HuH-7 (cell line): ENCODE measurements around the gene USH2A.
"Not testable (repeated sequence)": the region's sequence is repeated elsewhere in the genome, so short reads cannot be mapped to it uniquely, and the experiment has no call there.

Experiments
- DNase-seq: peaks from one replicate; pipeline ENCODE4 v3.0.0; 2011; ENCODE audit warnings: low spot score

Gene USH2A

GRCh38 chr1:216388558-216388957, 34.7 kb downstream of the USH2A start:
- no peak for DNase-seq

- DNase-seq = no peak
These were observed 35.5 kb downstream of the USH2A start for GRCh38 chr1:216387782-216388181.

- no peak for DNase-seq
These were observed 43.8 kb downstream of the USH2A start for GRCh38 chr1:216379441-216379840.

DNA sequence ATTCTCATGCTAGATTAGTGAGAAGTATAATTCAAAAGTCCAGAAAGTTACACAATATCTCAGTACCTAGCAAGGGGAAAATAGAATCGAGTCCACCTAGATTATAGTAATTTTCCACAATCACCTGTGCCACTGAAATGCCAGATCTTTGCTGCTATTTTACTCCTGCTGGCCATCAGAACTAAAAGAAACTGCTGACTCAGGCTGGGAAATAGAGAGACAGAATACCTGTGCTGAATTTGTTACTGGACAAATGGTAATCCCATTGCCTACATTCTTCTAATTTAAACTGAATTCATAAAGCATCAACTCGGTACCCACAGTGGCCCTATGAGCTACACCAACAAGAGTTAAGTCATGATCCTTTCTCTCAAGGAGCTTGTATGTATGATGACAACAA, 55.0 kb downstream of the USH2A start:
- DNase-seq = no peak

- no peak for DNase-seq
These were observed 56.3 kb downstream of the USH2A start for GRCh38 chr1:216366979-216367378.

- no peak for DNase-seq
These were observed 66.3 kb downstream of the USH2A start for GRCh38 chr1:216356945-216357344.

GRCh38 chr1:216350186-216350585, 73.1 kb downstream of the USH2A start:
- no peak for DNase-seq

DNA sequence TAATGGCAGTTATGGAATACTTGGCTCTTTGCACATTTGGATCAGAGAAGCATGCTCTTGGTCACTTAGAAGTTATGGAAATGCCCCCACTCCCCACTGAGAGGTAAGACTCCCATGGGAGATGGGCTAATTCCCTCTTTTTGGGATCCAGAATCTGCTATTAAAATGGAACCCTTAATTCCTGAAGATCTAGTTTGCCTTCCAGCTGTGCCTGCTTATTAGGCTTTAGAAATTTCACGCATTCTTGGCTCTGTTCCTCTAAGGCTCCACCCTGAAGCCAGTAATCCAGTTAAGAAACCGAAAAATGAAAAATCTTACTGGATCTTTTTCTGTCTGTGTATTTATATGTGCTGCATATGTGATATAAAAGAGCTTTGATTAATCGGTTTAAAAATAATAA, 76.7 kb downstream of the USH2A start:
- no peak for DNase-seq

- not testable (repeated sequence) for DNase-seq
These were observed 82.7 kb downstream of the USH2A start for GRCh38 chr1:216340542-216340941.

DNA sequence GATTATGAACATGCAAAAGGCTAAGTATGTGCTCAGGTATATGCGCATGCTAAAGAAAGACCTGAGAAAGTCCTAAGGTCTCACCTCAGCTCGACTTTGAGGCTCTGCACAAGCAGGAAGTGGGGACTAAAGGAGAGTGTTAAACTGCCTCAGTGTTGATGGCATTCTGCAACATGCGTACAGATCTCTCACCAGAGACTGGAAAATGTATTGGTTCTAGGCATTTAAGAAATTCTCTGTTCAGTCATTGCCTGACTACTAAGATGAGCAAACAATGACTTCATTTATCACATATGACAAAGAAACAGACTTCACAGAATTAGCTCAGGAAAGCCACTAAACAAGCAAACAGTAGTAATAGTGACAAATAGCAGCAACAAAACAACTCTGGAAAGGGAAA, 90.8 kb downstream of the USH2A start:
- no peak for DNase-seq

GRCh38 chr1:216332003-216332402, 91.2 kb downstream of the USH2A start:
- no peak for DNase-seq

- DNase-seq = no peak
These were observed 92.0 kb downstream of the USH2A start for GRCh38 chr1:216331211-216331610.

- no peak for DNase-seq
These were observed 93.0 kb downstream of the USH2A start for GRCh38 chr1:216330262-216330661.

DNA sequence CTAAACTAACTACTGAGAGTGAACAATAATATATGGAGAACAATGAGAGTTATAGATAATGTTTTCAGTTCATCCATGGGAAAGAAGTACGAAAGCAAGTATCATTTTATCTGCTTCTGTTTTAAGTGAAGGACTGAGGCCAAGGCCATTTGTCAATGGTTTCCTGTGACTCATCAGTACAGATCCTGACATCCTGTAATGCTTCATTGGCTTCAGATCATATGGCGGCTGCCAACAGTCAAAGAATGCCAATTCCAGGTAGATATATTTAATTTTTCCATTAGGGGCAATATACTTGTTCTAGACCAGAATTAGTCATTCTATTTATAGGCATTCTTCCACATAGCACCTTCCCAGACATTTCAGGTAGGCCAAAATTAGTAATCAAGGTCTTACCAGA, 97.3 kb downstream of the USH2A start:
- DNase-seq = no peak

- DNase-seq = no peak
These were observed 97.9 kb downstream of the USH2A start for GRCh38 chr1:216325336-216325735.

DNA sequence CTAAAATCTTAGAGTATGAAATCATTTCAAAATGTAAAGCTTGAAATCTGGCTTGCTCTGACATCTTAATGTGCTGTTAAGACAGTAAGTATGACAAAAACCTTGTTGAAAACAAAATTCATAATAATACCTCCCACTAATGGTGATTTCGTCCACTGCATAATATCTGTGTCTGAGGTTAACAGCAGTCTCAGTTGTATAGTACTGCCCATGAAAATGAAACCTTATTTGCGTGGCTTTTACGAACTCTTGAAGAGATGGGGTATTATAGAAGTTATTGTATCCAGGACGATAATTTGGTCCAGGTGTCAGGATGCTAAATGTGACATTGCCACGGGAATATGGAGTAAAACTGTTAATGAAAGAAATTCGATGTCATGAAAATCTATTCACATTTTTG, 99.9 kb downstream of the USH2A start:
- DNase-seq = no peak

- DNase-seq = no peak
These were observed 108.7 kb downstream of the USH2A start for GRCh38 chr1:216314379-216315095.

DNA sequence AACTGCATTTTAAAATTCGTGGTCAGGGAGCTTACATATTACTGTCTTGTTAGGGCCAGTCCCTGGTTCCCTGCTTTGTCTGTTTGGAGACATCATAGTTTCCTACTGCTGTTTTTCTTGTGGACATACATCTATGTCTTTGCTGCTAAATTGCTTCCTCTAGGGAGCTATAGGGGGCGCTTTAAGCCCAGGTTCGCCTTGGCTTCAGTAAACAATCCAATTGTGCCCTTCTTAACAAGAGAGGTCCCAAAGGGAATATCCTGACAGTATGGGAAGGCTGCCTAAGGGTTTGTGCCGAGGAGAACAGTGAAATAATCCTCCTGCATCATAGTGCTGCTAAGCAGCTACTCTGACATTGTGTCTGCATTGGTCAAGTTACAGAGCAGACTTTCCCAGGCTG, 112.5 kb downstream of the USH2A start:
- DNase-seq = peak; percentile 30

GRCh38 chr1:216306830-216307229, 116.4 kb downstream of the USH2A start:
- no peak for DNase-seq

DNA sequence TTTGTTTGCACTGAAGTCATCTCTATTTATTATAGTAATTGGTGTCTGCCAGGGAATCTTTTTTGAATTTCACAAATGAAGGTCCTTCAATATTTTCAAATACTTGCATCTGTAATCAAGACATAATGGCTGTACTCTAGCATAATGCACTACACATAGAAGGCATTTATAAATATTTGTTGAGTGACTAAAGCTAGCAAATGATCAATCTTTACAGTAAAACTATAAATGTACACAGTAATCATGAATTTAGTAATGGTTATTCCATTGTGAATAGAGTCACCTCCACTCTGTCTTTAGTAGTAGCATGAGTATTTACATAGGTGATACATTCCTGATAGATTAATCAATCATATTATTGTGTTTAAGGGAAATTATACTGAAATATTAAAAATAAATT, 119.6 kb downstream of the USH2A start:
- DNase-seq = no peak

GRCh38 chr1:216293683-216294082, 129.6 kb downstream of the USH2A start:
- no peak for DNase-seq

- no peak for DNase-seq
These were observed 133.2 kb downstream of the USH2A start for GRCh38 chr1:216290074-216290473.

GRCh38 chr1:216285052-216285451, 138.2 kb downstream of the USH2A start:
- no peak for DNase-seq

- no peak for DNase-seq
These were observed 141.5 kb downstream of the USH2A start for GRCh38 chr1:216281757-216282156.
